Adrenal gland (tissue), 12 donors: ENCODE results near the gene DPH1. TPM values are rescaled to one million over a fixed set of nuclear protein-coding genes. Genes with fewer than 3 reads are reported as not detected.

Experiments used
- DNase-seq, 7 donors: peaks; one replicate each; pipeline ENCODE4 v3.0.0-alpha.2; 2019 to 2020
- H3K27ac ChIP-seq, 5 donors: fragments of 200-600 bp; sonication (generic) in 4 of 5; 1 replicate in 3 of 5; 2 replicates in 2 of 5; pipeline versions ENCODE4 v1.5.1 to v1.8.0; 2016 to 2020; ENCODE audit warnings: mild to moderate bottlenecking in 1 of 5
- H3K27me3 ChIP-seq: fragments of 200-600 bp; 2 replicates; pipeline ENCODE4 v1.8.0; 2021
- H3K36me3 ChIP-seq, 2 donors: fragments of 200-600 bp; replicated peaks in 1 of 2; 1 replicate in 1 of 2; 2 replicates in 1 of 2; pipeline versions ENCODE4 v1.5.1 to v1.8.0; 2018 to 2022
- H3K4me1 ChIP-seq, 2 donors: fragments of 200-600 bp; replicated peaks in 1 of 2; 1 replicate in 1 of 2; 2 replicates in 1 of 2; pipeline versions ENCODE4 v1.5.1 to v1.8.0; 2018 to 2021
- H3K4me3 ChIP-seq, 4 donors: fragments of 200-600 bp; sonication (generic) in 3 of 4; one replicate each; pipeline ENCODE4 v1.5.1; 2016 to 2018
- H3K9me3 ChIP-seq, 3 donors: fragments of 200-600 bp; sonication (generic) in 1 of 3; replicated peaks in 1 of 3; 1 replicate in 2 of 3; 2 replicates in 1 of 3; pipeline versions ENCODE4 v1.5.1 to v1.8.0; 2016 to 2021
- POLR2A ChIP-seq, 2 donors: fragments of 450-650 bp; IDR thresholded peaks; one replicate each; pipeline ENCODE4 v1.6.1; 2017; ENCODE audit warnings: antibody characterized with exemption in 2 of 2, mild to moderate bottlenecking in 2 of 2, moderate library complexity in 1 of 2
- WGBS, 4 donors: extraction: QIAGEN DNeasy Blood & Tissue Kit in 2 of 4; methylation state at CpG; one replicate each; pipeline versions ENCODE4 v1.1.5 to v1.1.7; 2013 to 2017; 5-methylcytosine and 5-hydroxymethylcytosine counted together
- intact Hi-C, 2 donors: fragments of 100-400 bp; cut with DNase I; formaldehyde crosslinking; loops; one replicate each; pipeline versions ENCODE4 v1.14.1 to v1.15.0; 2022 to 2023
- polyA plus RNA-seq, 3 donors: library from polyadenylated mRNA; stranded (reverse); fragments of 200-250 nt in 2 of 3; fragments of 350-450 nt in 1 of 3; fragmentation: Illumina TruSeq in 1 of 3; extraction: RNeasy Lipid Tissue Mini Kit (QIAGEN cat#74804) in 1 of 3; gene quantifications; one replicate each; pipeline ENCODE4 v1.2.3, GENCODE V29; 2013 to 2014
- total RNA-seq, 9 donors: library from RNA; depleted of rRNA in 4 of 9; stranded (reverse); fragments of >200 nt in 4 of 9; fragments of 120-200 nt in 1 of 9; fragmentation: NEBNext Ultra II Directional in 1 of 9; extraction: Animal tissue kit (Norgen Biotek cat#: 25700) in 1 of 9; gene quantifications; one replicate each; pipeline versions ENCODE4 v1.1.0 to v1.2.4, GENCODE V29; 2013 to 2023
- TF ChIP-seq, protein P1 (sequence below), 6 experiments: fragments of 450-650 bp in 4 of 6; fragments of 200-600 bp in 2 of 6; sonication (generic) in 1 of 6; IDR thresholded peaks; 1 replicate in 5 of 6; 2 replicates in 1 of 6; pipeline versions ENCODE4 v1.5.1 to v1.8.0; 2016 to 2021; ENCODE audit warnings: antibody characterized with exemption in 6 of 6, mild to moderate bottlenecking in 2 of 6, moderate library complexity in 1 of 6
- donor health status: healthy with polysubstance abuse.
- donor health status: Bipolar disorder and iron deficiency.
- donor health status: DM: yes; HTN: yes; CAD: no.
- donor health status: DM: no; HTN: no; CAD: no.
- donor health status: DM: no; HTN: no; CAD: no.
- donor health status: DM: yes; HTN: yes; CAD: no.

DPH1 gene
- total and polyA plus RNA-seq, 12 donors: 29.3 to 100 (median 57.7) TPM

DNA sequence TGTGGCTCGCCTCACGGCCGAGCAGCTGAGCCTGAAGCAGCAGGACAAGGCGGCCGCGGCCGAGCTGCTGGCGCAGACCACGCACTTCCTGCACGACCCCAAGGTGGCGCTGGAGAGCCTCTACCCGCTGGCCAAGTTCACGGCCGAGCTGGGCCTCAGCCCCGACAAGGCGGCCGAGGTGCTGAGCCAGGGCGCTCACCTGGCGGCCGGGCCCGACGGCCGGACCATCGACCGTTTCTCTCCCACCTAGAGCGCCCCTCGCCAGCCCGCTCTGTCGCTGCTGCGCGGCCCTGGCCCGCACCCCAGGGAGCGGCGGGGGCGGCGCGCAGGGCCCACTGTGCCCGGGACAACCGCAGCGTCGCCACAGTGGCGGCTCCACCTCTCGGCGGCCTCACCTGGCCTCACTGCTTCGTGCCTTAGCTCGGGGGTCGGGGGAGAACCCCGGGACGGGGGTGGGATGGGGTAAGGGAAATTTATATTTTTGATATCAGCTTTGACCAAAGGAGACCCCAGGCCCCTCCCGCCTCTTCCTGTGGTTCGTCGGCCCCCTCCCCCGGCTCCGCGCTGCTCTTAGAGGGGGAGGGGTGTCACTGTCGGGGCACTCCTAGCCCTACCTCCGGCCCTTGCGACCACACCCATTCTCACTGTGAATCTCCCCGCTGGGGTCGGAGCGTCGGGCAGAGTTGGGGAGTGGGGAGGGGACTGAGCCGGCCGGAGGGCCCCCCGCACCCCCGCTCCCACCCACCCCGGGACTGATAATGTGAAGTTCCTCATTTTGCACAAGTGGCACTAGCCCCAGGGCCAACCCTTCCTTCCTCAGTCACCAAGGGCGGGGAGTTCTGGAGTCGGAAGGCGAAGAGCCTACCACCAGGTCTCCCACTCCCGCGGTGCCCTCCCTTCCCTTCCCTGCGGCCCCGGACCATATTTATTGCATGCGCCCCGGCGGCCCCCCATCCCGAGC, 28.9 kb downstream of the DPH1 start:
- H3K27me3 ChIP-seq: no peaks in the 10 kb centered on the region
- peak overlapping the region in 4 of 5 donors; percentile 35 to 88 (median 62) for H3K27ac ChIP-seq
- peak in 6 of 7 donors; percentile 65 to 80 (median 68) for DNase-seq
- peaks cover 6 to 20% of the 10 kb centered on the region in 2 donors for H3K4me1 ChIP-seq
- H3K36me3 ChIP-seq: peaks cover 0 to 2% of the 10 kb centered on the region in 2 donors
- H3K9me3 ChIP-seq: no peaks in the 10 kb centered on the region
- TF ChIP-seq, protein P1, sequence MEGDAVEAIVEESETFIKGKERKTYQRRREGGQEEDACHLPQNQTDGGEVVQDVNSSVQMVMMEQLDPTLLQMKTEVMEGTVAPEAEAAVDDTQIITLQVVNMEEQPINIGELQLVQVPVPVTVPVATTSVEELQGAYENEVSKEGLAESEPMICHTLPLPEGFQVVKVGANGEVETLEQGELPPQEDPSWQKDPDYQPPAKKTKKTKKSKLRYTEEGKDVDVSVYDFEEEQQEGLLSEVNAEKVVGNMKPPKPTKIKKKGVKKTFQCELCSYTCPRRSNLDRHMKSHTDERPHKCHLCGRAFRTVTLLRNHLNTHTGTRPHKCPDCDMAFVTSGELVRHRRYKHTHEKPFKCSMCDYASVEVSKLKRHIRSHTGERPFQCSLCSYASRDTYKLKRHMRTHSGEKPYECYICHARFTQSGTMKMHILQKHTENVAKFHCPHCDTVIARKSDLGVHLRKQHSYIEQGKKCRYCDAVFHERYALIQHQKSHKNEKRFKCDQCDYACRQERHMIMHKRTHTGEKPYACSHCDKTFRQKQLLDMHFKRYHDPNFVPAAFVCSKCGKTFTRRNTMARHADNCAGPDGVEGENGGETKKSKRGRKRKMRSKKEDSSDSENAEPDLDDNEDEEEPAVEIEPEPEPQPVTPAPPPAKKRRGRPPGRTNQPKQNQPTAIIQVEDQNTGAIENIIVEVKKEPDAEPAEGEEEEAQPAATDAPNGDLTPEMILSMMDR (IDR thresholded peaks at IDR 0.05): peak; percentile 23 to 78 (median 56)
- no peak for TF ChIP-seq POLR2A (IDR thresholded peaks at IDR 0.05)
- intact Hi-C loops: loop anchor here (5.0 to 10.0 kb wide), 4 partner anchors 116 to 226 kb away; no protein-coding TSS in a partner anchor
- 24 to 47% (median 36%) methylated on average over 17 to 78 of the region's 78 CpGs for WGBS, 4 donors
- H3K4me3 ChIP-seq: peak overlapping the region in 1 of 4 donors; percentile 72

DNA sequence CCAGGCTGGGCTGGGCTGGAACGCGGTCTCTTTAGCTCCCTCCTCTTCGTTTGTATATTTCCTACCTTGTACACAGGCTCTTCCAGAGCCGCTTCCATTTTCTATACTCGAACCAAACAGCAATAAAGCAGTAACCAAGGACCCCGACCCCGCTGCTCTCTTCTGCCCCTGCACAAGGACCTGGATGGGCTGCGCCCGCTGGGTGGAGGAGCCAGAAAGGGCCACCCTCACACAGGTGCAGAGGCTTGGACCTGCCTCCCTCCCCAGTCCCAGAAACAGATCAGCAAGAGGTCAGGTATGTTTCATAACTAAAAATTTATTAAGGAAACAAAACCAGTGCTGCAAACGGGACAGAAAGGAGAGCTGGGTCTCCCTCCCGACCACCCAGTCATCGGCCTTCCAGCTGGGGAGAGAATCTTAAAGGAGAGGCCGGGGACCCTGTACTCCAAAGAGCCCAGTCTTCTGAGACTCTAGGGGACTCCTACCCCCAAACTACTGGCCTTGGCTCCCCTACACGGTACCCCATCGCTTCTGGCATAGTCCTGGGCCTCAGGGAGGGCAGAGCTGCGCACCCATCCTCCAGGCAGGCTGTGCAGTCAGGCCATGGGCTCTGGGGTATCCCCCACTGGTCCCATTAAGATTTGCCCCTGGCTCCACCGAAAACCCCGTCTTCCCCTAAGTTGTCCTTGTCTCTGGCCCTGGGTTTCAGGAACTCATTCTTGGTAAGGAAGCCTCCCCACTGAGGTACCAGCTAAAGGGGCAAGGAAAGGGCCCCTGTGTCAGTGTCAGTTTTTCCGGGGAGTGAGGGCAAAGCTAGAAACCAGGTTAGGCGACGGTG, 29.8 kb downstream of the DPH1 start:
- TF ChIP-seq POLR2A (IDR thresholded peaks at IDR 0.05): no peak
- TF ChIP-seq, protein P1 (IDR thresholded peaks at IDR 0.05): no peak
- H3K4me1 ChIP-seq: peaks cover 6 to 18% of the 10 kb centered on the region in 2 donors
- peak in 1 of 7 donors; percentile 19 for DNase-seq
- peak overlapping the region; percentile 19 to 88 (median 50) for H3K27ac ChIP-seq
- intact Hi-C loops: loop anchor here (5.0 to 10.0 kb wide), 4 partner anchors 115 to 225 kb away; no protein-coding TSS in a partner anchor
- 67 to 72% (median 70%) methylated on average over 18 to 21 of the region's 21 CpGs for WGBS, 4 donors
- H3K4me3 ChIP-seq: peak overlapping the region in 1 of 4 donors; percentile 72
- H3K9me3 ChIP-seq: no peaks in the 10 kb centered on the region
- H3K36me3 ChIP-seq: peaks cover 0 to 8% of the 10 kb centered on the region in 2 donors
- no peaks in the 10 kb centered on the region for H3K27me3 ChIP-seq

DNA sequence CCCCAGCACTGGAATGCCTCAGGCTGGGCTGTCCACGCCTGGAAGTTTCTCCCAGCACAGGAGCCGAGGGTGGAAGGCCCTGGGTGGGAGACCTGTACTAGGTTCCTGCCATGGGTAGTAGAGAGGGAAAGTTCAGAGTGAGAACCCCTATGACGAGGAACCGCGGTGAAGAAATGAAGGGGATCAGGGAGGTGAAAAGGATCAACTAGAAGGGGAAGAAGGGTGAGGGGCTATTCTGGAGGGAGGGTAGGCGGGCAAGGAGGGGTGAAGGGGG, 30.4 kb downstream of the DPH1 start:
- peaks cover 0 to 13% of the 10 kb centered on the region in 2 donors for H3K36me3 ChIP-seq
- DNase-seq: no peak
- TF ChIP-seq POLR2A (IDR thresholded peaks at IDR 0.05): no peak
- WGBS, 4 donors: 76 to 79% (median 77%) methylated on average over 5 to 6 of the region's 6 CpGs
- no peak overlapping the region for H3K4me3 ChIP-seq
- H3K9me3 ChIP-seq: no peaks in the 10 kb centered on the region
- H3K27me3 ChIP-seq: no peaks in the 10 kb centered on the region
- intact Hi-C loops: no loop called here
- peaks cover 4 to 23% of the 10 kb centered on the region in 2 donors for H3K4me1 ChIP-seq
- H3K27ac ChIP-seq: peak overlapping the region in 4 of 5 donors; percentile 35 to 88 (median 64)

DNA sequence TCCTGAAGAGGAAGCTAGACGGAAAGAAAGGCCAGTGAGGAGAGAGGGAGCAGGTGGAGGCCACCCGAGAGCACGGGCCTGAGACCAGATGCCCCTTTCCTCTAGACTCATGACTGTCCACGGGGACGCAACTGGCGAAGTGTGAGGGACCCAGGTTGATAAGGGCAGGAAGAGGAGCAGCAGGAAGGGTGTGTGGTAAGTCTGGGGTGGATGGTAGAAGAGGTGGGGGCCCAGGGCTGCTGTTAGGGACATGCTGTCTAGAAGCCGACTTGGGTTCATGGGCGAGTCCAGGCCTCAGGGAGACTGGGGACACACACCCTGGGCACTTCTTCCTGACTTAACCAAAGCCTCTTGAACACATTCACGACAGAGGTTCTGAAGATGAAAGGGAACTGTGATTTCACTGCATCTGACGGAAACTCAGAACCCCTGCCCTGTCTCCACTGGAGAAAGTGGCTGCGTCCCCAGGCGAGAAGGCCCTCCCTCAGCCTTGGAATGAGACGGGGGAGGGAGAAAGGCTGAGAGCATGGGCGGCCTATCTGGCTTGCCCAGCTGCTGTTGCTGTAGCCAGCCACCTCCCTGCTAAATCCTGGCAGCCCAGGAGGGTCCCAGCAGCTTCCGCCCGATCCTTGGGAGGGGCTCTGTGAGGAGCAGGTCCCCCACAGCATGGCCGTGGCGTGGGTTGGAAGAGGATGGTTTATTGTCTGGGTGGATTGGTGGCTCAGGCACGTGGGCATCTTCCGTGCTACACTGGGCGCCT, 30.9 kb downstream of the DPH1 start:
- H3K36me3 ChIP-seq: peaks cover 0 to 14% of the 10 kb centered on the region in 2 donors
- WGBS, 4 donors: 71 to 80% (median 73%) methylated on average over 17 to 21 of the region's 21 CpGs
- H3K4me1 ChIP-seq: peaks cover 0 to 23% of the 10 kb centered on the region in 2 donors
- intact Hi-C loops: no loop called here
- H3K4me3 ChIP-seq: no peak overlapping the region
- H3K27ac ChIP-seq: peak overlapping the region in 4 of 5 donors; percentile 35 to 88 (median 64)
- DNase-seq: peak in 2 of 7 donors; percentile 47 to 61
- no peaks in the 10 kb centered on the region for H3K27me3 ChIP-seq
- TF ChIP-seq POLR2A (IDR thresholded peaks at IDR 0.05): no peak
- H3K9me3 ChIP-seq: no peaks in the 10 kb centered on the region
